Calu3 (cell line): ENCODE results near the gene PLEKHG5. TPM values are rescaled to one million over a fixed set of nuclear protein-coding genes. Genes with fewer than 3 reads are reported as not detected.

Experiments used
- BruUV-seq: library from RNA; stranded (reverse); fragments of 400-500 nt; replicated peaks from 2 replicates; lab custom pipeline; 2021; lab: Mats Ljungman, UMichigan
- CTCF ChIA-PET: fragments of 300-600 bp; sonication (Branson Sonifier 250); formaldehyde crosslinking; loops from one replicate; lab custom pipeline; 2022; ENCODE audit warnings: antibody characterized with exemption; lab: Charles Lee
- DNase-seq: peaks from one replicate; pipeline ENCODE4 v3.0.0; 2022
- H3K27ac Mint-ChIP-seq: one replicate; pipeline ENCODE4 v1.8.0; 2022; ENCODE audit warnings: mixed read lengths; ENCODE audit not compliant: unreplicated experiment
- H3K27me3 Mint-ChIP-seq: one replicate; pipeline ENCODE4 v1.8.0; 2022; ENCODE audit warnings: mixed read lengths; ENCODE audit not compliant: unreplicated experiment
- H3K36me3 Mint-ChIP-seq: one replicate; pipeline ENCODE4 v1.8.0; 2022; ENCODE audit warnings: mild to moderate bottlenecking, moderate library complexity, mixed read lengths; ENCODE audit not compliant: insufficient read depth, unreplicated experiment
- H3K4me1 Mint-ChIP-seq: one replicate; pipeline ENCODE4 v1.8.0; 2022; ENCODE audit warnings: mild to moderate bottlenecking, low read depth, mixed read lengths; ENCODE audit not compliant: unreplicated experiment
- H3K4me3 Mint-ChIP-seq: one replicate; pipeline ENCODE4 v1.8.0; 2022; ENCODE audit warnings: mild to moderate bottlenecking, low read depth, moderate library complexity, mixed read lengths; ENCODE audit not compliant: unreplicated experiment
- H3K9me3 Mint-ChIP-seq: one replicate; pipeline ENCODE4 v1.8.0; 2022; ENCODE audit warnings: low read depth, mixed read lengths; ENCODE audit not compliant: unreplicated experiment
- intact Hi-C: fragments of 100-400 bp; cut with micrococcal nuclease; formaldehyde crosslinking; loops from one replicate; pipeline ENCODE4 v1.10.0; 2022; ENCODE audit not compliant: unreplicated experiment
- total RNA-seq: library from RNA; stranded (reverse); gene quantifications from 2 replicates; pipeline ENCODE4 v1.2.3, GENCODE V29; 2022
- TF ChIP-seq, protein P1 (sequence below): fragments of 200-600 bp; IDR thresholded peaks from one replicate; pipeline ENCODE4 v1.8.0; 2022; ENCODE audit warnings: antibody characterized with exemption; ENCODE audit not compliant: unreplicated experiment

The PLEKHG5 gene
- total RNA-seq, 1 experiment from 2014 or later: 5.1 TPM

DNA sequence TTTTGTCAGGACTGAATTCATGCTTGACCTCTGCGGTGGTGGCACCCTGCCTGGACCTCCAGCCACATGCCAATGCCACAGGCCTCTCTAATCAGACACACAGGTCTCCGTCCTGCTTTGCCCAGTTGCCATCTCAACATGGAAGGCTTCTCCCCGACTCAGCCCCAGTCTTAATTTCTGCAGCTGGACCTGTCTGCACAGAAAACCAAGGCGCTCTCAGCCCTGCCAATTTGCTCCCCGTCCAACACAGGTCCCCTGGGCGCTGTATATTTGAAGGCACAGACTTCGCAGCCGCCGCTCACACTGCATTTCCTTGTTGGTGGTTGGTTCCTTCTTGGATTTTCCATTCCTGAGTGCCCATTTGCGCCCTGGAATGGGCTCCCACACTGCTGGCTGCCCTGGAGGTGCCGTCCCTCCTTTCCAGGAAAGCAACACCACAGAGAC is 28.0 kb upstream of the PLEKHG5 start:
- no peaks in the 10 kb centered on the region for H3K9me3 Mint-ChIP-seq
- H3K27me3 Mint-ChIP-seq: no peaks in the 10 kb centered on the region
- TF ChIP-seq, protein P1, sequence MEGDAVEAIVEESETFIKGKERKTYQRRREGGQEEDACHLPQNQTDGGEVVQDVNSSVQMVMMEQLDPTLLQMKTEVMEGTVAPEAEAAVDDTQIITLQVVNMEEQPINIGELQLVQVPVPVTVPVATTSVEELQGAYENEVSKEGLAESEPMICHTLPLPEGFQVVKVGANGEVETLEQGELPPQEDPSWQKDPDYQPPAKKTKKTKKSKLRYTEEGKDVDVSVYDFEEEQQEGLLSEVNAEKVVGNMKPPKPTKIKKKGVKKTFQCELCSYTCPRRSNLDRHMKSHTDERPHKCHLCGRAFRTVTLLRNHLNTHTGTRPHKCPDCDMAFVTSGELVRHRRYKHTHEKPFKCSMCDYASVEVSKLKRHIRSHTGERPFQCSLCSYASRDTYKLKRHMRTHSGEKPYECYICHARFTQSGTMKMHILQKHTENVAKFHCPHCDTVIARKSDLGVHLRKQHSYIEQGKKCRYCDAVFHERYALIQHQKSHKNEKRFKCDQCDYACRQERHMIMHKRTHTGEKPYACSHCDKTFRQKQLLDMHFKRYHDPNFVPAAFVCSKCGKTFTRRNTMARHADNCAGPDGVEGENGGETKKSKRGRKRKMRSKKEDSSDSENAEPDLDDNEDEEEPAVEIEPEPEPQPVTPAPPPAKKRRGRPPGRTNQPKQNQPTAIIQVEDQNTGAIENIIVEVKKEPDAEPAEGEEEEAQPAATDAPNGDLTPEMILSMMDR: no peak
- BruUV-seq: no TSS peak
- H3K4me3 Mint-ChIP-seq: no peak overlapping the region
- no peaks in the 10 kb centered on the region for H3K4me1 Mint-ChIP-seq
- CTCF ChIA-PET: no interaction called here
- intact Hi-C loops: no loop called here
- H3K36me3 Mint-ChIP-seq: no peaks in the 10 kb centered on the region
- H3K27ac Mint-ChIP-seq: no peak overlapping the region
- DNase-seq: no peak

DNA sequence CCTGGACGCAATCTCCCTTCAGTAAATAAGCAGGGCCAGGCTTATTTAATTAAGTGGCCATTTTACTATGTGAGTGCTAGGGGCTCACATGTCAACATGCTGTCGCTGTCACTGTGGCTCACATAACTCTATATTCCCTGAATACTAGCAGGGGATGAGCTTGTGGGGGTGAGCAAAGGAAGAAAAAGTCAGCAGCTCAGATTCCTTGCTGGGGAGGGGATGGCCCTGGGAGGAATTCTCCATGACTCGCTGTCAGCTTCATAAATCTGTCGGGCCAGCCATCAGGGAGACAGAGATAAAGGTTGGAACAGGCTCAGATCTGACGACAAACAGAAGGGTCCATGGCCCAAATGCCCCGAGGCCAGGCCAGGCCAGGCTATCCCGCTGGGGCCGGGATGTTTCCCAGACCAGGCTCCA is 26.0 kb upstream of the PLEKHG5 start:
- no peak overlapping the region for H3K27ac Mint-ChIP-seq
- H3K36me3 Mint-ChIP-seq: no peaks in the 10 kb centered on the region
- no TSS peak for BruUV-seq
- no peak overlapping the region for H3K4me3 Mint-ChIP-seq
- CTCF ChIA-PET: interaction anchor here (0.6 to 0.7 kb wide), 2 partner anchors 10 to 69 kb away, joined by 4 to 6 read pairs; no protein-coding TSS in a partner anchor
- no peaks in the 10 kb centered on the region for H3K27me3 Mint-ChIP-seq
- DNase-seq: no peak
- intact Hi-C loops: no loop called here
- no peaks in the 10 kb centered on the region for H3K4me1 Mint-ChIP-seq
- H3K9me3 Mint-ChIP-seq: no peaks in the 10 kb centered on the region
- TF ChIP-seq, protein P1: no peak

DNA sequence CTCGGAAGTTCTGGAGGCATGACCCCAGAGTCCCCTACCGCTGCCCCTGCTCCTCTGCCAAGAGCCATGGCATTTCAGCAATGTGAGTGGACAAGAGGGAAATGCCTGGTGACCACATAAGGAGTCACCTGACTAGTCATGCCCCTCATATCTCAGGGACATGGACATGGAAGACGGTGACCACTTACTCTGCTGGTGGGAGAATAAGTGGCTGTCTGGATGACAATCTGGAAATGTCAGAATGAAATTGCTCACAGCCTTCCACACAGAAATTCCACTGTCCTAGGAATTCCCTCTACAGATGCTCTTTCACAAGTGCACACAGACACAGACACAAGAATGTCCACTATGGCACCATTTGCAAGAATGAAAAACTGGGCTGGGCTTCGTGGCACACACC is 24.3 kb upstream of the PLEKHG5 start:
- no peak overlapping the region for H3K27ac Mint-ChIP-seq
- CTCF ChIA-PET: no interaction called here
- no TSS peak for BruUV-seq
- TF ChIP-seq, protein P1: no peak
- no peaks in the 10 kb centered on the region for H3K36me3 Mint-ChIP-seq
- H3K4me3 Mint-ChIP-seq: no peak overlapping the region
- no peak for DNase-seq
- H3K4me1 Mint-ChIP-seq: no peaks in the 10 kb centered on the region
- H3K27me3 Mint-ChIP-seq: no peaks in the 10 kb centered on the region
- H3K9me3 Mint-ChIP-seq: no peaks in the 10 kb centered on the region
- intact Hi-C loops: no loop called here

DNA sequence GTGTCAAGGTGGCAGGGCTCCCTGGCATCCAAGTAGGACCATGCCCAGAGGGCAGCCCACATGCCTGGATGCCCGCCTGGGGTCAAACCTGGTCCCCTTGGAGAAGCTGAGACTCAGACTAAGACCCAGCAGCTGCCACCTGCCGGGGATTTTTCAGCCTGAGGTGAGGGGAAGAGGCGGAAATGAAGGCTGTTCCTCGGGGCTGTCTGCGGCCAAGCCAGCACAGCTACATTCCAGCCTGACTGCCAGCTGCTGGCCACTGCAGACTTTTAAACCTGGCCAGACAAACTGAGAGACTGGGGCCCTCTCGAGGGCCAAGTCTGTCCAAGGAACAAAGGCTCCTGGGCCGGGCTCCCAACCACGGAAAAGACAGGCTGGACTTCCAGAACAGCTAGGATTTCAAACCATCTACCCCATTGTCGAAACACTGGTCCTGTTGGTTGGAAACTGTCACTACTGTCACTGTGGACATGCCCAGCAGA is 21.9 kb upstream of the PLEKHG5 start:
- BruUV-seq: no TSS peak
- Mint-ChIP-seq H3K4me3 (no peak overlapping the region), H3K27ac (no peak overlapping the region), H3K36me3 (no peaks in the 10 kb centered on the region), H3K4me1 (no peaks in the 10 kb centered on the region), H3K9me3 (no peaks in the 10 kb centered on the region), H3K27me3 (peaks cover 5% of the 10 kb centered on the region)
- CTCF ChIA-PET: no interaction called here
- TF ChIP-seq, protein P1: no peak
- DNase-seq: no peak
- intact Hi-C loops: no loop called here
